NCI-H1417 (cell line): ENCODE data around the gene SNAP47.

Source experiments
- DNase-seq, 3 experiments: peaks; one replicate each; lab custom pipeline; 2025; lab: John Stamatoyannopoulos, UW

The SNAP47 gene

GRCh38 chr1:227768125-227768439 lies 32.8 kb downstream of the SNAP47 start:
- peak in 2 of 3 experiments; percentile 22 to 35 for DNase-seq

DNA sequence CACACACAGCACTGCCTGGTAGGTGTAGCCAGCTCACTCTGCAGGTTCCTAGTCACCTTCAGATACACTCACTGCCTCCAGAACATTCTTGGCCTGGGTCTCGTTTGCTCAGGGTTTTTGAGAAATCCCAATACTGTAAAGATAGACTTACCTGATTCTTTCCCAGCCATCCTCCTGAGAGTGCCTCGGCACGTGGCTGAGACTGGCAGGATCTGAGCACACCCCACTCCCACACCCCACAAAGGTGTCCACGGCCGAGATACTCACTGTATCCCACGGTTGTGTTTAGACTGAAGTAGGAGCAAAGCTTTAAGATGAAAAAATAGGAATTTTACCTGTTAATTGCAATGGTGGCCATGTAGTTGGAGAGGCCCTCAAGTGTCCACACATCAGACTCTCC lies 33.4 kb downstream of the SNAP47 start:
- DNase-seq = no peak

DNA sequence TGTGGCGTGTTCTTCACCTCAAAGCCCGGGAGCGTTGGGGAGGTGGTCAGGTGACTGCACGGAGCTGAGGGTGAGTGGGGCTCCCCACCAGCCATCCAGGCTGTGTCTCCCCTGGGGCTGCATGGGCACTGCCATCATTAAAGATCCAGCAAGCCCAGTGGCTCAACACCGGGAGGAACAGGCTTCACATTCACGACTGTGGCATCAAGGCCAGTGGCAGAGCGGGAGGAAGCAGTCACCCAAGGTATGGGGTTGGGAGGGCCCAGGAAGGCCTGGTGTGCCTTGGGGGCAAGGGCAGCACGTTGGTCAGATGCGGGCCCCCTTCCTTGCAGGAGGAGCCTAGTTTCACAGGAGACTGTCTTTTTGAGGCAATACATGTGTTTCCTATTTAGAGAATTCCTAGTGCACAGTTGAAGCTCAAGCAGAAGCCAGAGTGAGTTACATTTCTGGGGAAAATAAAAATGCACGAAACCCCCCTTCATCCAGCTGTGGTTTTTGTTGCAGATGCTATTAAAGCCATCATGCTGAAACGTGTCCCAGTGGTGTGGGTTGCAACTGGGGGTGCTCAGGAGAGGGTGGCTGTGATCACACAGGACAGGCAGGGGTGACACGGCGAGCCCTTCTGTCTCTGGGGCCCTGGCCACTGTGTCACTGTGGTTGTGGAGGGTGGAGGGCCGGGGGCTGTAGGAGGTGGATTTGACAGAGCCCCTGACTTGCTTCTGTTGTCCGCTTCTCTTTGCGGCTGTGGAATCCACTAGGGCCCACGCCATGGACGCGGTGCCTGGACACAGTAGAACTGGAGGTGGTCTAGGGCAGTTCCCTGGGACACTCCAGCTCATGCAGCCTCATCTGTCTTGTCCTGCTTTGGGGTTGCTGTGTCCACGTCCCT lies 34.1 kb downstream of the SNAP47 start:
- no peak for DNase-seq

DNA sequence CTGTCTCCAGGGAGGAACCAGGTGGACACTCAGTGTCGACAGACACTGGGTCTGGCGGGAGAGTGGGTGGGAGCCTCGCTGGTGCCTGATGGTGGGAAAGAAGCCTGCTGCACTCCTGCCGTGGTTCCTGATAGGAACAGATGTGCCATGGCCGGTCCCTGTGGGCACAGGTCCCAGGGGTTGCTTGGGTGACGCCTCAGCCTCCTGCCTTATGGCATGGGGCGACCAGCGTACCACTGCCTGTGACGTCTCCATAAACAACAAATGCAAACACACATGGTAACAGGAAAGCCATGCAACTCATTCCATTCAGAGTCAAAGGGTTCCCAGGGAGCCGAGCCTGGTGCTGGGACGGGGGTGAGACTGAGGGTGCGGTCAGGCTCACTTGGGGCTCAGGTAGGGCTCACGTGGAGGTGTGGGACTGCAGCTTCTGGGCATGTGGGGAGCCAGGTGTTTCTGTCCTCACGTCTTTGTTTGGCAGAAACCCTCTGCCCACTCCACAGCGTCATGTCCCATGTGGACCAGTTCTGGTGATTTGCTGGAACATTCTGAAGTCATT lies 34.8 kb downstream of the SNAP47 start:
- DNase-seq = no peak

DNA sequence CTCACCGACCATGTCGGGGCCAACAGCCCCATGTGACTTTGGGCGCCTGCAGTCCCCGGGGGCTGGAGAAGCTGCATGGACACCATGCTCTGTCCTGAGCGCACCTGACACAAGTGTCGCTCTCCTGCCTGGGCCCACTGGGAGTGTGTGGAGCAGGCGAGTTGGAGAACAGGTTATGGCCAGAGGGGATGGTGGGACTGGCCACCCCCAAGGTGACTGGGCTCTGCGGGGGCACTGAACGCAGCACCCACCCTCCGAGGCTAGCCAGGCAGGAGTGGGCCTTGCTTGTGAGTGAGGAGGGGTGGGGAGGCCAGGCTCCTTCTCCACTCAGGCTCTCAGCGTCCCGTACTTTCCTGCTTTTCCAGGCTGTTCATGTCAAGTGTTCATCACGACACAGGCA lies 35.6 kb downstream of the SNAP47 start:
- no peak for DNase-seq

GRCh38 chr1:227771326-227771725 lies 36.1 kb downstream of the SNAP47 start:
- DNase-seq = no peak

DNA sequence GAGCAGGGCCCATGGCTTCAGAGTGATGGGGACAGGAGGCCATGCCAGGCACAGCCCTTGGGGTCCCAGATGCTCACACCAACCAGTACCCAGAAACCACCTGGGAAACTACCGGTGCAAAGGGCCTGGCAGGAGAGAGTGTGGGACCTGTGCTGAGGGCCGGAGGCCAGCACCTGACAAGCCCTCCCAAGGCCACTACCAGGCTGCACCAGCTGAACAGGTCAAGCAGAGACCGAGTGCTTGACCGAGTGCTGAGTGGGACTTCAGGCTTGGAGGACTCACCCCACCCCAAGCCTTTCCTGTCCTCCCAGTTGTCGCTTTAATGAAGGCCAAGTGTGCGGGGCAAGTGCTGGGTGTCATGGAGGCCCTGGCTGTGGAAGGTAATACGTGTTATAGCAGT lies 36.5 kb downstream of the SNAP47 start:
- DNase-seq = no peak

DNA sequence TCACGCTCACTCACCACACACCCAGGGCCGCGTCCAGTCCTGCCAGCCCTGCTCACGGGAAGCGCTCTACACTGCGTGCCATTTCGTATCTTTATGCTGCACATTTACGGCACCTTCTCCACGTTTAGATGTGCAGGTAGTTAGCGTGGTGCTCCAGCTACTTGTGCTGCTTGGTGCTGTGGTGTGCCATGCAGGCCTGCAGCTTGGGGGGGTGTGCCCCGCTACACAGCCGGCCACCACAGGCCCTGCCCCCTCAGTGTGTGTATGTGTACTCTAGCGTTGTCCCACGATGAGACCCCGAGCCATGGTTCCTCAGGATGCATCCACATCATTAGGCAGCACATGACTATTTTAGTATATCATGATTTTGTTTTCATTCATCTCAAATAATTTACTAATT lies 38.3 kb downstream of the SNAP47 start:
- peak in 1 of 3 experiments; percentile 37 for DNase-seq

DNA sequence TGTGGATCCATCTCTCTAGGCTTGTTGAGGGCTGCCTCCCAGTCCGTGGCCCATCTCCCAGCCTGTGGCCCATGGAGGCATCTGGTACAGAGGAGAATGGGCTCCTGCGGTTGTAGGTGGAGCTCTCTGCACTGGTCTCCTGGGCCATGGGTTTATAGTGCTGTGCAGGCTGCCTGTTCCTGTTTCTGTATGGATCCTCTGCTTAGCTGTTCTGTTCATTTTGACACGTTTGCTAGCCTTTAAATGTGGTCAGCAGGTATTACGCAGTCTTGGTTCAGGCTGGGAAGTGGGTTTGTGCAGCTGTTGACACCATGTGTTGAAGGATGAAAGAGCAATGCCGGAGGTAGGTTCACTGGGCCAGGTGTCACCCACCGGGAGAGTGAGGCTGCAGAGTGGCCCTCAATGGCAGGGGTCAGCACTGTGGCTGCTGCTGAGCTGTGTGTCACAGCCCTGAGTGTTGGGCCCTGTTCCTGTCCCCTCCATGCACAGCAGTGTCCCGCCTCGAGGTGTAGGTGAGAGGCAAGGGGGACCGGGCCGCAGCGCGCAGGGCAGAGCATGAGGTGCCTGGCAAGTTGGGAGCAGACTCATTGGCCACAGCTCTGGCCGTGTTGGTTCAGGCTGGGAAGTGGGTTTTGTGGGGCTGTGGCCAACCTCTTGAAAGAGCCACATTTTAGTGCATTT lies 39.0 kb downstream of the SNAP47 start:
- DNase-seq = peak in 2 of 3 experiments; percentile 37 to 74

GRCh38 chr1:227774821-227775661 lies 39.8 kb downstream of the SNAP47 start:
- no peak for DNase-seq

- no peak for DNase-seq
Observed at GRCh38 chr1:227775841-227776240, 40.6 kb downstream of the SNAP47 start.

GRCh38 chr1:227776331-227776771 lies 41.1 kb downstream of the SNAP47 start:
- DNase-seq = no peak

- no peak for DNase-seq
Observed at GRCh38 chr1:227777156-227777555, 41.9 kb downstream of the SNAP47 start.

DNA sequence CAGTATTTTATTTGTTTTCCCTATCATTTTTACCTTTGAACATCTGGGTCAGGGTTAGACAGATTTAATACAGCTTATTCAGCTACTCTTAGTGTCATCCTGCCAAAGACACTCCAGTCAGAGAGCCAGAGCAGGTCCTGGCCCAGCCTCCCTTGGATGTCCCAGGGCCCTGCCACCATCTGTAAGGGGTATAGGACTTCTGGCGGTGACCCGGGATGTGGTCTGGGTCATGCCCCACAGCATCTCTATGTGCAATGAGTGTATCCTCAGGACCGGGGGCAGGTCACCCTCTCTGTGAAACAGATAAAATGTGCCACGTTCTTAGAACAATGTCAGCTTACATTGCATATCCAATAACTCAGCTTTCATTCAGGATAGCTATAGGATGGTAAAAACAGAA lies 42.4 kb downstream of the SNAP47 start:
- no peak for DNase-seq

GRCh38 chr1:227778401-227778947 lies 43.2 kb downstream of the SNAP47 start:
- DNase-seq = no peak

- DNase-seq = no peak
Observed at GRCh38 chr1:227779021-227779441, 43.8 kb downstream of the SNAP47 start.

DNA sequence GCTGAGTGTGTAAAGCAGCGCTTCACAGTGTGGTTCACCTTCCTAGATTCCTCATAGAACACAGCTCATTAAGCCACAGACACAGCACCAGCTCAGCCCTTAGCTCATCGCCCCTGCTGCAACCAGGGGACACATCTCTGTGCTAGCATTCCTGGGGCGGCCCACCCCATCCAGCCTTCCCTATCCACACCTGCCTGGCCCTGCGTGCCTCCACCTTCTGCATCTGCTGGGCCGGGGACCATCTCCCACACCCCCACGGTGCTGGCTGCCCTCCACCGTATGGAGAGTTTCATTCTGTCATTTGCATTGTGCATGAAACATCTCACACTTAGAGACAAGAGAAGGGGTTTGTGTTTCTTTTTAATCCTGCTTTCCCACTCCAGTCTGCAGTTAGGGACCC lies 44.5 kb downstream of the SNAP47 start:
- no peak for DNase-seq

DNA sequence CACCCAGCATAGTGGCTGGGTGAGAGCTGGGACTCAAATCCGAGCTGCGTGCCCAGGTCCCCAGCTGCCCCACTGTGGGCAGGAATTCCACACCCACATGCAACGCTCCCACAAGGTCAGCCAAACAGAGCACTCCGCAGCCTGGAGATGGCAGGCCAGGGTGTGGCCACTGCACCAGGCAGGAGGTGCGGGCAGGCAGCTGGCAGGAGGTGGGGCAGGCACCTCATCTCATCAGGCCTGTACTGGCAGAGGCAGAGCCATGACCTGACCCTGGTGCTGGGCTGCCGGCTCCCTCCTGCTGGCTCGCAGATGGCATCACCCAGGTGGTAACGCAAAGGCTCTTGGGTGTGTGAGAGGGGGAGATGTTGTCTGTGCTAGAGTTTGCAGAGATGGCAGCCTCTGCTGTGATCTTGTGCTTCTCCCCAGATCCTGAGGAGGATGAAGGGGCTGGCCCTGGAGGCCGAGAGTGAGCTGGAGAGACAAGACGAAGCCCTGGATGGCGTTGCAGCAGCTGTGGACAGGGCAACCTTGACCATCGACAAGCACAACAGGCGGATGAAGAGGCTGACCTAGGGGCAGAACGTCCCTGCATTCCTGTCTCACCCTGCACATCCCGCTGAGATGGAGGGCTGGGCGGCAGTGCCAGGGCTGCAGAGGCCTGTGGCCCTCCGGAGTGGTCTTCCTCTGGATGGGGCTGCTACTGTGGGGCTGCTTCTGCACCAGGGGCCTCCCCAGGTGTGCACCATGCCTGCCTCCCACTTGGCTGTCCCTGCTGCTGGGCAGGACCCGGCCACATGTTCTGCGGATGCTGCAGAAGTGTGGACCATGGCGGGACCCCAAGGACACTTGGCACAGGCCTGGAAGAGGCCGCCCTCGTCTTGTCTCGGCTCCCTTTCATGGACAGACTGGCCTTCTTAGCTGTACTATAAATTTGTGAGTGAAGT lies 45.1 kb downstream of the SNAP47 start:
- no peak for DNase-seq

DNA sequence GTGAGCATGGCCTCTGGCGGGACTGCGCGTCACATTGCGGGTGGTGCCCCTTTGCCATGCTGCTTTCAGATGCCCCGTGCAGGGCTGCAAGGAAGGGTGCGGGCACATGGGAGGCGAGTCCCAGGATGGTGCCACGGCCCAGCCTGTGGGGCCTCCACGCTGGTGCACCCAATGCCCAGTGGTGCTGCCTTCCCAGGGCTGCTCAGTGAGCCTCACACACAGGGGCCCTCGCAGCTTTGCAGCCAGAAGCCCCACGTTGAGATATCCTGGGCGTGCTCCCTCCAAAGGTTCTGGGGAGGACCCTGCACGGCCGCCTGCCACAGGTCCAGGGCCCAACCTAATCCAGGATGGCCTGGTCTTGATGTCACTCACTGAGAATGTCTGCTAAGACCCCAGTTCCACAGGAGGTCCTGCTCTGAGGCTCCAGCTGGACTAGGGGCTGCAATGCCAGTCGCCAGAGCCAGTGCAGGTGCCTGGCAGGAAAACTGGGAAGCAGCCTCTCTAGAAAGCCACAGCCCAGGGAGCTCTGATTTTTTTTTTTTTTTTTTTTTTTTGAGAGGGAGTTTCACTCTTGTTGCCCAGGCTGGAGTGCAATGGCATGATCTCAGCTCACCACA lies 46.2 kb downstream of the SNAP47 start:
- no peak for DNase-seq

- DNase-seq = no peak
Observed at GRCh38 chr1:227782226-227782625, 47.0 kb downstream of the SNAP47 start.
